ENCODE measurements around the gene GRXCR1.

Gene GRXCR1

DNA sequence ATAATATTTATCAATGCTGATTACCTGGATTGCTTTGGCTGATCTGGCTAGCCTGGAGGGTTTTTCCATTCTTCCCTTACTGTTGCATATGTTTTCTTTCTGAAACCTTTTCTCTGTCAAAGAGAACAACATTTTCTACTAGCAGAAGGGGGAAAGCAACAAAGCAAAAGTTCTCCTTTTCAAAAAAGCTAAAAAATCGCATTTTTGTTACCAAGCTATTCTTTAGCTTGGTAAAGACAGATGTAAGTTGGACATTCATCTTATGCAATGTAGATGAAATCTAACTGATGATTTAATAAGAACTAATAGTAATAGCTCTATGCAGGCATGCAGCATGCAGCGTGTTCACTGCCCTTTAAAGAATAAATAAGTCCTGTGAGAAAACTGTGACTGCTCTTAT is at the start of gene GRXCR1:
Gene GRXCR1, plus strand, starts transcription at position 301 of the 400 bp plus-strand sequence. CDS start 554 bp downstream, outside the sequence.
- H3K4me1 Mint-ChIP-seq = no peaks in the 10 kb centered on the region
- H3K36me3 Mint-ChIP-seq (ENCODE audit: low read depth) = no peaks in the 10 kb centered on the region
- peaks cover 10% of the 10 kb centered on the region for H3K27me3 Mint-ChIP-seq
- no peak within 1 kb of the TSS for H3K27ac Mint-ChIP-seq
- ATAC-seq (no peak), DNase-seq (no peak)
- H3K4me3 Mint-ChIP-seq = no peak within 1 kb of the TSS
- peaks cover 5% of the 10 kb centered on the region for H3K9me3 Mint-ChIP-seq

- no peak overlapping the region for H3K4me3 Mint-ChIP-seq
- no peaks in the 10 kb centered on the region for H3K36me3 Mint-ChIP-seq (ENCODE audit: low read depth)
- no peaks in the 10 kb centered on the region for H3K4me1 Mint-ChIP-seq
- no peak overlapping the region for H3K27ac Mint-ChIP-seq
- H3K27me3 Mint-ChIP-seq = no peaks in the 10 kb centered on the region
- DNase-seq = no peak
- no peaks in the 10 kb centered on the region for H3K9me3 Mint-ChIP-seq
- no peak for ATAC-seq
Measured at GRCh38 chr4:42843694-42844093, 48.8 kb upstream of the GRXCR1 start.

- no peaks in the 10 kb centered on the region for H3K9me3 Mint-ChIP-seq
- ATAC-seq = no peak
- H3K27me3 Mint-ChIP-seq = no peaks in the 10 kb centered on the region
- no peak overlapping the region for H3K4me3 Mint-ChIP-seq
- no peaks in the 10 kb centered on the region for H3K36me3 Mint-ChIP-seq (ENCODE audit: low read depth)
- DNase-seq = no peak
- no peaks in the 10 kb centered on the region for H3K4me1 Mint-ChIP-seq
- no peak overlapping the region for H3K27ac Mint-ChIP-seq
Measured at GRCh38 chr4:42844422-42845070, 48.0 kb upstream of the GRXCR1 start.

GRCh38 chr4:42845586-42845985 is 46.9 kb upstream of the GRXCR1 start:
- no peak overlapping the region for H3K4me3 Mint-ChIP-seq
- H3K4me1 Mint-ChIP-seq = no peaks in the 10 kb centered on the region
- no peak for DNase-seq
- no peak overlapping the region for H3K27ac Mint-ChIP-seq
- no peaks in the 10 kb centered on the region for H3K9me3 Mint-ChIP-seq
- no peaks in the 10 kb centered on the region for H3K36me3 Mint-ChIP-seq (ENCODE audit: low read depth)
- H3K27me3 Mint-ChIP-seq = no peaks in the 10 kb centered on the region
- ATAC-seq = no peak

DNA sequence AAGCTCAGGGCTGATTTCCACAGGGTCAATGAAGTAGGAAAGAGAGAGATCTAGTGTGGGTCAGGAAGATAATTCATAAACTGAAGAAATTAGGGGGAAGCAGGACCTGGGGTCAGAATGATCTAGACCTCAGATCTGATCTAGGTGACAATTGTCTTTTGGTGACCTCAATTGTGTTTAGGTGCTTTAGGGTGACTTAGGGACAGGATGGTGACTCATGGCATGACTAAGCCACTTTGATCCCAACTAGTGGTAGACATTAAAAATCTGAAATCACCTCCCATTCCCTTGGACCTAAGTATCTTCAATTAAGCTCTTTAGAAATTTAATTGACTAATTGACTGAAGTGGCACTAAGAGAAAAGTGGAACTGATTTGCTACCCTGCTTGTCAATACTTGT is 36.7 kb upstream of the GRXCR1 start:
- Mint-ChIP-seq H3K9me3 (peaks cover 4% of the 10 kb centered on the region), H3K27me3 (peaks cover 13% of the 10 kb centered on the region), H3K4me3 (no peak overlapping the region), H3K36me3 (ENCODE audit: low read depth) (no peaks in the 10 kb centered on the region), H3K27ac (no peak overlapping the region), H3K4me1 (no peaks in the 10 kb centered on the region)
- DNase-seq = no peak
- ATAC-seq = no peak

GRCh38 chr4:42865572-42866189 is 26.8 kb upstream of the GRXCR1 start:
- Mint-ChIP-seq H3K36me3 (ENCODE audit: low read depth) (no peaks in the 10 kb centered on the region), H3K27me3 (peaks cover 16% of the 10 kb centered on the region), H3K4me3 (no peak overlapping the region), H3K9me3 (no peaks in the 10 kb centered on the region), H3K4me1 (no peaks in the 10 kb centered on the region), H3K27ac (no peak overlapping the region)
- ATAC-seq (no peak), DNase-seq (peak; percentile 44)

- peaks cover 16% of the 10 kb centered on the region for H3K27me3 Mint-ChIP-seq
- no peaks in the 10 kb centered on the region for H3K4me1 Mint-ChIP-seq
Measured at GRCh38 chr4:42871261-42871660, 21.3 kb upstream of the GRXCR1 start.

GRCh38 chr4:42871671-42872290 is 20.7 kb upstream of the GRXCR1 start:
- Mint-ChIP-seq H3K4me1 (no peaks in the 10 kb centered on the region), H3K27ac (no peak overlapping the region), H3K27me3 (peaks cover 12% of the 10 kb centered on the region), H3K36me3 (ENCODE audit: low read depth) (no peaks in the 10 kb centered on the region), H3K4me3 (no peak overlapping the region), H3K9me3 (no peaks in the 10 kb centered on the region)
- ATAC-seq (no peak), DNase-seq (no peak)

More at GRCh38 chr4:42871261-42871660, 21.3 kb upstream of the GRXCR1 start:
- DNase-seq (no peak), ATAC-seq (no peak)
- H3K9me3 Mint-ChIP-seq = no peaks in the 10 kb centered on the region
- H3K4me3 Mint-ChIP-seq = no peak overlapping the region
- no peak overlapping the region for H3K27ac Mint-ChIP-seq
- H3K36me3 Mint-ChIP-seq (ENCODE audit: low read depth) = no peaks in the 10 kb centered on the region

DNA sequence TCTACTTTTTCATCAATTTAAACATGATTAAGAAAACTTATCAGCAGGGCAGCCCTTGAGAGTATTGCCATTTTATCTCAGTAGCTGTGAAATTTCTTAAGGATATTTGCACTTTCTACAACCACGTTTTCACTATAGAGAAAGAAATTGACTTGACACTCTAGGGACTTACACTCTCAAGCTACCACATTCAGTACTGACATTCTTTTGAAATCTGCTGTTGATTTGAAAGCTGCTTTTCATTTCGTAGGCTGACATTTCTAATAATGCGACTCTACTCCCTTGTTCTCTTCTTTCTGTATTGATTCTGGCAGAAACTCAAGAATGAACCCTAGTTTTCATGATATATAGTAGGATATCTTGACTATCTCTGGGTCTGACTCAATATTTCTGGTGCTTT is 13.7 kb upstream of the GRXCR1 start:
- H3K9me3 Mint-ChIP-seq = no peaks in the 10 kb centered on the region
- H3K36me3 Mint-ChIP-seq (ENCODE audit: low read depth) = no peaks in the 10 kb centered on the region
- H3K27me3 Mint-ChIP-seq = peaks cover 12% of the 10 kb centered on the region
- DNase-seq = no peak
- no peak overlapping the region for H3K4me3 Mint-ChIP-seq
- no peak overlapping the region for H3K27ac Mint-ChIP-seq
- no peaks in the 10 kb centered on the region for H3K4me1 Mint-ChIP-seq
- ATAC-seq = no peak

DNA sequence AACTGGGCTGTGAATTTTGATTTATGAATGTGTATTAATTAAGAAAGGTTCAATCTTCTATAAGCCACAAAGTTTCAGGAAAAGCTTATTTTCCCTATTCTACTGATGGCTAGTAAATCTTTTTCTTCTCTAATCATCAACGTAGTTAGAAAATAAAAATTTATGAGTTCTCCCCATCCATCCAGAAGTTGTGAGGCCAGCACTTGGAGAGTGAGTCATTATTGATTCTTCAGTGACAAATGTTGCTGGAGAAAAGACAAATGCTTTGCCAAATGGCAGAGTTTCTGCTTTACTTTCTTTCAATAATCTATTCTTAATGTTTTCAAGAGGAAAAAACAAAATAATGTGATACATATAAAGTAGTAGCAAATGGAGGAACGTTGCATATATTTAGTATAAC is 11.3 kb upstream of the GRXCR1 start:
- Mint-ChIP-seq H3K4me1 (no peaks in the 10 kb centered on the region), H3K27ac (no peak overlapping the region), H3K4me3 (no peak overlapping the region), H3K36me3 (ENCODE audit: low read depth) (no peaks in the 10 kb centered on the region), H3K9me3 (no peaks in the 10 kb centered on the region), H3K27me3 (peaks cover 16% of the 10 kb centered on the region)
- ATAC-seq (no peak), DNase-seq (no peak)

DNA sequence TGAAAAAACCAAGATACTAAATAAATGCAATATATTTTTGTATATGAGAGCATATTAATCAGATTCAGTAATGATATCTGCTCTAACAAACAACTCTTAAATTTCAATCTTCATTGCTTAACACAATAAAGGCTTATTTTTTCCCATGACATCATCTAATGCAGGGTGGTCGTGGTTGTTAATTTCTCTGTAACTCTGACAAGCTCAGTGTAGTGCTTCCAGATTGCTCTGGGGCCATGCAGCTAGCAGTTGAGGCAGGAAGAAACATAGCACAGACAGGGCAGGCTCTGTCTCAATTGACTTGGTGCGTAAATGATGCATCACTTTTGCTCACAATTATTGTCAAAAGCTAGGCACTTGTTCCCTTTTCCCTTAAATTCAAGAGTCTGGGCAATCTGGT is 869 bp upstream of the GRXCR1 start:
- DNase-seq = no peak
- Mint-ChIP-seq H3K27me3 (peaks cover 12% of the 10 kb centered on the region), H3K36me3 (ENCODE audit: low read depth) (no peaks in the 10 kb centered on the region), H3K9me3 (peaks cover 5% of the 10 kb centered on the region), H3K4me1 (no peaks in the 10 kb centered on the region), H3K4me3 (no peak overlapping the region), H3K27ac (no peak overlapping the region)
- no peak for ATAC-seq

- Mint-ChIP-seq H3K9me3 (no peaks in the 10 kb centered on the region), H3K27me3 (peaks cover 9% of the 10 kb centered on the region), H3K4me3 (no peak overlapping the region), H3K4me1 (no peaks in the 10 kb centered on the region), H3K27ac (no peak overlapping the region), H3K36me3 (ENCODE audit: low read depth) (no peaks in the 10 kb centered on the region)
- no peak for DNase-seq
- ATAC-seq = no peak
Measured at GRCh38 chr4:42895452-42895851, 2.9 kb downstream of the GRXCR1 start.

DNA sequence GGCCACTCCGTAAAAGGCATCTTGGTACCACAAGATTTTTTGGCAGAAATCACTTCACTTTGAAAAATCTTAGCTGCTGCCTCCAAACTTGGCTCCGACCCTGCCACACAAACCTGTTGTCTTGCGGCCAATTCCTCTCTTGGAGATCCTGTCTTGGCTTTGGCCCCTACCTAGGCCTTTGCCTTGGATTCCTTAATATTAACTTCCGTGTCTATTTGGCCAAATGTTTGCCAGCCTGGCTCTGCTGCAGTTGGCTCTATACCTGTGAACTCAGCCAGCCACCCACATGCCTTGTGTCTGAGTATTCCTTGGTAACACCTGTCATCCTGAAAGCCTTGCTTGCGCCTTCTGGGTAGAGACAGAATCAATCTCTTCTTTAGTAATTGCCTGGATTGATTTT is 12.5 kb downstream of the GRXCR1 start:
- no peak for DNase-seq
- peaks cover 4% of the 10 kb centered on the region for H3K27me3 Mint-ChIP-seq
- no peaks in the 10 kb centered on the region for H3K9me3 Mint-ChIP-seq
- H3K4me3 Mint-ChIP-seq = no peak overlapping the region
- H3K4me1 Mint-ChIP-seq = no peaks in the 10 kb centered on the region
- no peaks in the 10 kb centered on the region for H3K36me3 Mint-ChIP-seq (ENCODE audit: low read depth)
- no peak overlapping the region for H3K27ac Mint-ChIP-seq
- no peak for ATAC-seq

- H3K4me1 Mint-ChIP-seq = no peaks in the 10 kb centered on the region
- no peak overlapping the region for H3K27ac Mint-ChIP-seq
- H3K4me3 Mint-ChIP-seq = no peak overlapping the region
- H3K27me3 Mint-ChIP-seq = peaks cover 2% of the 10 kb centered on the region
- ATAC-seq (no peak), DNase-seq (no peak)
- H3K9me3 Mint-ChIP-seq = no peaks in the 10 kb centered on the region
- H3K36me3 Mint-ChIP-seq (ENCODE audit: low read depth) = no peaks in the 10 kb centered on the region
Measured at GRCh38 chr4:42905591-42905990, 13.1 kb downstream of the GRXCR1 start.

- peaks cover 5% of the 10 kb centered on the region for H3K27me3 Mint-ChIP-seq
- H3K9me3 Mint-ChIP-seq = no peaks in the 10 kb centered on the region
- ATAC-seq (no peak), DNase-seq (no peak)
- H3K4me3 Mint-ChIP-seq = no peak overlapping the region
- no peak overlapping the region for H3K27ac Mint-ChIP-seq
- H3K36me3 Mint-ChIP-seq (ENCODE audit: low read depth) = no peaks in the 10 kb centered on the region
- no peaks in the 10 kb centered on the region for H3K4me1 Mint-ChIP-seq
Measured at GRCh38 chr4:42906341-42906740, 13.8 kb downstream of the GRXCR1 start.
